Right renal cortex interstitium (tissue), 3 donors: ENCODE measurements around the gene ZAR1L. TPM values are rescaled to one million over a fixed set of nuclear protein-coding genes. Genes with fewer than 3 reads are reported as not detected.

ENCODE experiments used
- DNase-seq, 3 donors: peaks; one replicate each; pipeline ENCODE4 v3.0.0-alpha.2; 2013; ENCODE audit warnings: low read depth in 3 of 3, low spot score in 2 of 3
- polyA plus RNA-seq, 3 donors: library from polyadenylated mRNA; unstranded; fragments of 120-200 nt; gene quantifications; one replicate each; pipeline ENCODE4 v1.2.1, GENCODE V29; 2013; ENCODE audit not compliant: insufficient read length in 3 of 3

The ZAR1L gene
- polyA plus RNA-seq, 3 donors: not detected

GRCh38 chr13:32257649-32258048 is 57.5 kb downstream of the ZAR1L start:
- no peak for DNase-seq

- no peak for DNase-seq
Measured at GRCh38 chr13:32256243-32256642, 58.9 kb downstream of the ZAR1L start.

GRCh38 chr13:32255724-32256109 is 59.4 kb downstream of the ZAR1L start:
- no peak for DNase-seq

- no peak for DNase-seq
Measured at GRCh38 chr13:32254916-32255723, 60.0 kb downstream of the ZAR1L start.

GRCh38 chr13:32254416-32254815 is 60.7 kb downstream of the ZAR1L start:
- no peak for DNase-seq

DNA sequence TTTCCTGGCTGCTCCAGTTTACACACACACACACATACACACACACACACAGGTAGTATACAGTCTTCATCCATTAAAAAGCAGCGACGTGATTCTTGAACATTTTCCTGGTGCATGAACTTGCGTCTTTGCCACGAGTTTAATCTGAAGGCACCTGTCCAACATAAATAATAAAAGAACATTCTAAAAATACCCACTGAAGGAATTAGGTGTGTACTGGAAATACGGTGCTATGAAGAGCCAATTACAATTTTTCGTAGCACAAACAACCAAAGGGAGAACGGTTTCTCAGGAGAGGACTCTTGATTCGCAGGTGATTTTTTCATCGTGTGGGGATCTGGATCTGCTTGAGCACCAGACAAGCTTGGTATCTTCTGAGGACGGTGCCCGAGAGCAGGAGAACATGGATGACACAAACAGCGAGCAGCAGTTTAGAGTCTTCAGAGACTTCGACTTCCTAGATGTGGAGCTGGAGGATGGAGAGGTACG is 61.2 kb downstream of the ZAR1L start:
- DNase-seq: no peak

Other genes with a start within 250 kb of the ZAR1L start
- gene BRCA2, start 145 bp upstream of the ZAR1L start, polyA plus RNA-seq: 1 to 10 TPM; 7.3 to 9.6 (median 8.6) TPM
- gene N4BP2L1, start 112.8 kb upstream of the ZAR1L start, polyA plus RNA-seq: 10 to 100 TPM; 19.3 to 22.5 (median 19.7) TPM
- 100 to 1,000 TPM; 149 to 164 (median 164) TPM for gene N4BP2L2, start 223.4 kb upstream of the ZAR1L start, polyA plus RNA-seq